ENCODE results near the gene IFFO2. TPM values are rescaled to one million over a fixed set of nuclear protein-coding genes. Genes with fewer than 3 reads are reported as not detected.
A peak's percentile ranks its signal among the peaks of the same experiment; 100 is the strongest.

The IFFO2 gene
- total and polyA plus RNA-seq, 2 of the 13 experiments (the other 11 are each of a cell fraction or from before 2014, with no cell fraction given) = 7.3 to 16.7 TPM

DNA sequence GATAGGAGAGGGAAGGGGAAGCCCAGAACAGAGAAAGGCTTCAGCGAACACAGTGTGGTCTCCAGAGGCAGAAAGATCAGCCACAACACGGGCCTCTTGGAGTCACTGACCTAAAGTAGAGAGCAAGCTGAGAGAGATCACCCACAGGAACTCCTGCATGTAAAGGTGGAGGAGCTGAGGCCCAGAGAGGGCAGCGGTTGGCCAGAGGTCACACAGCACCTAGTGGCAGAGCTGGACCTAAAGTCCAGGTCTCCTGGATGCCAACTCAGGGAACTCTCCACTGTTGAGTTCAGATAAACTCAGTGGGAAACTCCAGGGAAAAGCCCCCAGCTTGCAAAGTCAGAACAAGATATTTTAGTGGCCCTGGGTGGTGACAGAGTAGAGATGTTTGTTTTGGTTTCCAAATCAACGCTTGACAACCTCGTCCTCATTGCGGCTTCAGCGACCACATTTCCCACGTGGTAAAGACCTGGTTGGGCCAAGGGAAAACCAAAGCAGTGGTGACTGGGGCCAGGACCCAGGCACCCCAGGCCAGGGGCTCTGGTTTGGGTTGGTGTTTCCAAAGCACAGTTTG, 4.6 kb downstream of the IFFO2 start (continued):
- TF ChIP-seq, protein P1, sequence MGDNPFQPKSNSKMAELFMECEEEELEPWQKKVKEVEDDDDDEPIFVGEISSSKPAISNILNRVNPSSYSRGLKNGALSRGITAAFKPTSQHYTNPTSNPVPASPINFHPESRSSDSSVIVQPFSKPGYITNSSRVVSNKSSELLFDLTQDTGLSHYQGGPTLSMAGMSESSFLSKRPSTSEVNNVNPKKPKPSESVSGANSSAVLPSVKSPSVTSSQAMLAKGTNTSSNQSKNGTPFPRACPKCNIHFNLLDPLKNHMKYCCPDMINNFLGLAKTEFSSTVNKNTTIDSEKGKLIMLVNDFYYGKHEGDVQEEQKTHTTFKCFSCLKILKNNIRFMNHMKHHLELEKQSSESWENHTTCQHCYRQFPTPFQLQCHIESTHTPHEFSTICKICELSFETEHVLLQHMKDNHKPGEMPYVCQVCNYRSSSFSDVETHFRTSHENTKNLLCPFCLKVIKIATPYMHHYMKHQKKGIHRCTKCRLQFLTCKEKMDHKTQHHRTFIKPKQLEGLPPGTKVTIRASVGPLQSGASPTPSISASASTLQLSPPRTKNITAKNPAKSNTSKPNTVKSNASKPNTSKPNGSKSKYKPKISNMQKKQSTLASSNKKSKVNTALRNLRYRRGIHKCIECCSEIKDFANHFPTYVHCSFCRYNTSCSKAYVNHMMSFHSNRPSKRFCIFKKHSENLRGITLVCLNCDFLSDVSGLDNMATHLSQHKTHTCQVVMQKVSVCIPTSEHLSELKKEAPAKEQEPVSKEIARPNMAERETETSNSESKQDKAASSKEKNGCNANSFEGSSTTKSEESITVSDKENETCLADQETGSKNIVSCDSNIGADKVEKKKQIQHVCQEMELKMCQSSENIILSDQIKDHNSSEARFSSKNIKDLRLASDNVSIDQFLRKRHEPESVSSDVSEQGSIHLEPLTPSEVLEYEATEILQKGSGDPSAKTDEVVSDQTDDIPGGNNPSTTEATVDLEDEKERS (CRISPR knock-in tag; IDR thresholded peaks at IDR 0.05) = no peak
- TF ChIP-seq MYC (CRISPR knock-in tag; IDR thresholded peaks at IDR 0.05; ENCODE audit: borderline replicate concordance) = no peak
- no peak for TF ChIP-seq ZFP90 (CRISPR knock-in tag; IDR thresholded peaks at IDR 0.05; ENCODE audit: borderline replicate concordance)
- no peak for TF ChIP-seq ZNF605 (CRISPR knock-in tag; IDR thresholded peaks at IDR 0.05)
- TF ChIP-seq HDAC1 (CRISPR knock-in tag; IDR thresholded peaks at IDR 0.05) = 0 out of 2 replicates have a peak, but pooled peaks have one; percentile 31
- no peak for TF ChIP-seq ZNF329 (CRISPR knock-in tag; IDR thresholded peaks at IDR 0.05; ENCODE audit: low read depth)
- TF ChIP-seq NFRKB (IDR thresholded peaks at IDR 0.05) = no peak
- no peak for TF ChIP-seq MEIS1 (CRISPR knock-in tag; IDR thresholded peaks at IDR 0.05; ENCODE audit: borderline replicate concordance)
- no peak for TF ChIP-seq SPEN (CRISPR knock-in tag; IDR thresholded peaks at IDR 0.05; ENCODE audit: low read depth)
- no peak for TF ChIP-seq TGIF2 (CRISPR knock-in tag; IDR thresholded peaks at IDR 0.05)
- TF ChIP-seq ZNF724P (CRISPR knock-in tag; IDR thresholded peaks at IDR 0.05; ENCODE audit: borderline replicate concordance) = no peak
- TF ChIP-seq ZMAT3 (CRISPR knock-in tag; conservative IDR thresholded peaks at IDR 0.05) = no peak
- peak; percentile 45; the same call in 1 of the 2 replicates for TF ChIP-seq ADNP (CRISPR knock-in tag; IDR thresholded peaks at IDR 0.05)
- TF ChIP-seq, protein P2, sequence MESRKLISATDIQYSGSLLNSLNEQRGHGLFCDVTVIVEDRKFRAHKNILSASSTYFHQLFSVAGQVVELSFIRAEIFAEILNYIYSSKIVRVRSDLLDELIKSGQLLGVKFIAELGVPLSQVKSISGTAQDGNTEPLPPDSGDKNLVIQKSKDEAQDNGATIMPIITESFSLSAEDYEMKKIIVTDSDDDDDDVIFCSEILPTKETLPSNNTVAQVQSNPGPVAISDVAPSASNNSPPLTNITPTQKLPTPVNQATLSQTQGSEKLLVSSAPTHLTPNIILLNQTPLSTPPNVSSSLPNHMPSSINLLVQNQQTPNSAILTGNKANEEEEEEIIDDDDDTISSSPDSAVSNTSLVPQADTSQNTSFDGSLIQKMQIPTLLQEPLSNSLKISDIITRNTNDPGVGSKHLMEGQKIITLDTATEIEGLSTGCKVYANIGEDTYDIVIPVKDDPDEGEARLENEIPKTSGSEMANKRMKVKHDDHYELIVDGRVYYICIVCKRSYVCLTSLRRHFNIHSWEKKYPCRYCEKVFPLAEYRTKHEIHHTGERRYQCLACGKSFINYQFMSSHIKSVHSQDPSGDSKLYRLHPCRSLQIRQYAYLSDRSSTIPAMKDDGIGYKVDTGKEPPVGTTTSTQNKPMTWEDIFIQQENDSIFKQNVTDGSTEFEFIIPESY (CRISPR knock-in tag; IDR thresholded peaks at IDR 0.05) = peak; percentile 34; the same call in 1 of the 2 replicates
- TF ChIP-seq CEBPB (IDR thresholded peaks at IDR 0.05; ENCODE audit: borderline replicate concordance, low read depth, low read length) = no peak
- TF ChIP-seq ZNF768 (CRISPR knock-in tag; IDR thresholded peaks at IDR 0.05) = peak; percentile 100
- TF ChIP-seq NFYC (CRISPR knock-in tag; IDR thresholded peaks at IDR 0.05) = no peak
- TF ChIP-seq SMARCC2 (IDR thresholded peaks at IDR 0.05) = no peak
- TF ChIP-seq PHF21A (CRISPR knock-in tag; IDR thresholded peaks at IDR 0.05) = no peak
- TF ChIP-seq ZMYM3 (CRISPR knock-in tag; IDR thresholded peaks at IDR 0.05) = peak; percentile 97
- TF ChIP-seq ZNF674 (CRISPR knock-in tag; IDR thresholded peaks at IDR 0.05; ENCODE audit: low read depth) = no peak
- no peak for TF ChIP-seq IRF2 (CRISPR knock-in tag; IDR thresholded peaks at IDR 0.05)
- TF ChIP-seq, protein P3, sequence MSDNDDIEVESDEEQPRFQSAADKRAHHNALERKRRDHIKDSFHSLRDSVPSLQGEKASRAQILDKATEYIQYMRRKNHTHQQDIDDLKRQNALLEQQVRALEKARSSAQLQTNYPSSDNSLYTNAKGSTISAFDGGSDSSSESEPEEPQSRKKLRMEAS (IDR thresholded peaks at IDR 0.05) = 0 out of 2 replicates have a peak, but pooled peaks have one; percentile 22
- TF ChIP-seq ZNF292 (CRISPR knock-in tag; IDR thresholded peaks at IDR 0.05; ENCODE audit: borderline replicate concordance, low read depth) = 0 out of 2 replicates have a peak, but pooled peaks have one; percentile 27
